IPS DF 6.9 (cell line): ENCODE data around the gene DNAH14.
"Not testable (repeated sequence)": the region's sequence is repeated elsewhere in the genome, so short reads cannot be mapped to it uniquely, and the experiment has no call there.

Experiments
- DNase-seq: peaks from one replicate; pipeline ENCODE4 v3.0.0-alpha.2; 2013; ENCODE audit warnings: low read depth, low spot score
- H3K27ac ChIP-seq: one replicate; pipeline ENCODE4 v1.5.1; 2013; ENCODE audit warnings: low read length, control low read depth
- H3K27me3 ChIP-seq: 2 replicates; pipeline ENCODE4 v1.6.1; 2013; ENCODE audit warnings: mild to moderate bottlenecking, low read length; ENCODE audit not compliant: control insufficient read depth, insufficient read depth
- H3K36me3 ChIP-seq: 2 replicates; pipeline ENCODE4 v1.6.1; 2013; ENCODE audit warnings: low read length; ENCODE audit not compliant: control insufficient read depth, insufficient read depth
- H3K4me1 ChIP-seq: 2 replicates; pipeline ENCODE4 v1.6.1; 2013; ENCODE audit warnings: low read length; ENCODE audit not compliant: control insufficient read depth, insufficient read depth
- H3K4me3 ChIP-seq: 2 replicates; pipeline ENCODE4 v1.5.1; 2013; ENCODE audit warnings: mild to moderate bottlenecking, low read length
- H3K9me3 ChIP-seq: 2 replicates; pipeline ENCODE4 v1.6.1; 2013; ENCODE audit warnings: low read length, inconsistent platforms; ENCODE audit not compliant: control insufficient read depth, insufficient read depth
- WGBS: extraction: QIAGEN DNeasy Blood & Tissue Kit; methylation state at CpG from one replicate; pipeline ENCODE4 v1.1.7; 2013; ENCODE audit warnings: mixed read lengths, missing lambda C conversion rate; ENCODE audit not compliant: insufficient read length, insufficient coverage; 5-methylcytosine and 5-hydroxymethylcytosine counted together

The DNAH14 gene

DNA sequence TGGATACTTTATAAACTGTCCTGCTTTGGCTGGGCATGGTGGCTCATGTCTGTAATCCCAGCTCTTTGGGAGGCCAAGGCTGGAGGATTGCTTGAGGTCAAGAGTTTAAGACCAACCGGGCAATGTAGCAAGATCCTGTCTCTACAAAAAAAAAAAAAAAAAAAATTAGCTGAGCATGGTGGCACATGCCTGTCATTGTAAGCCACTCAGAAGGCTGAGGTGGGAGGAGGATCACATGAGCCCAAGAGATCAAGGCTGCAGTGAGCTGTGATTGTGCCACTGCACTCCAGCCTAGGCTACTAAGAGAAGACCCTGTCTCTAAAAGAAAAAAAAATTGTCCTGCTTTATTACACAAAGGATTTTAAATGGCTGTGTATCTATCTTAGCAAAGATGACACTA is 403.2 kb downstream of the DNAH14 start:
- H3K9me3 ChIP-seq = no peaks in the 10 kb centered on the region
- H3K36me3 ChIP-seq = no peaks in the 10 kb centered on the region
- H3K27ac ChIP-seq = no peak overlapping the region
- no peaks in the 10 kb centered on the region for H3K27me3 ChIP-seq
- no peak overlapping the region for H3K4me3 ChIP-seq
- H3K4me1 ChIP-seq = no peaks in the 10 kb centered on the region
- no CpG with 5 or more reads among the region's 1 CpG for WGBS
- no peak for DNase-seq

DNA sequence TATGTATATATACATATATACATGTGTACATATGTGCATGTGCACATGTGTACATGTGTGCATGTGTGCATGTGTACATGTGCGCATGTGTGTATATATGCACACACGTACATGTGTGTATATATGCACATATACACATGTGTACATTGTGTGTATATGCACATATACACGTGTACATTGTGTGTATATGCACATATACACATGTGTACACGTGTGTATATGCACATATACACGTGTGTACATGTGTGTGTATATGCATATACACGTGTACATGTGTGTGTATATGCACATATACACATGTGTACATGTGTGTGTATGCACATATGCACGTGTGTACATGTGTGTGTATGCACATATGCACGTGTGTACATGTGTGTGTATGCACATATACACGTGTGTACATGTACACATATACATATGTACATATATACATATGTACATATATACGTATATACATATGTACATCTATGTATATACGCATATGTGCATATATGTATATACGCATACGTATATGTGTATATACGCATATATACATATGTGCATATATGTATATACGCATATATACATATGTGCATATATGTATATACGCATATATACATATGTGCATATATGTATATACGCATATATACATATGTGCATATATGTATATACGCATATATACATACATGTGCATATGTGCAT is 405.8 kb downstream of the DNAH14 start:
- H3K27ac ChIP-seq, H3K27me3 ChIP-seq, H3K4me1 ChIP-seq, DNase-seq, H3K36me3 ChIP-seq, H3K4me3 ChIP-seq, H3K9me3 ChIP-seq: not testable (repeated sequence)
- WGBS = no CpG with 5 or more reads among the region's 18 CpGs

DNA sequence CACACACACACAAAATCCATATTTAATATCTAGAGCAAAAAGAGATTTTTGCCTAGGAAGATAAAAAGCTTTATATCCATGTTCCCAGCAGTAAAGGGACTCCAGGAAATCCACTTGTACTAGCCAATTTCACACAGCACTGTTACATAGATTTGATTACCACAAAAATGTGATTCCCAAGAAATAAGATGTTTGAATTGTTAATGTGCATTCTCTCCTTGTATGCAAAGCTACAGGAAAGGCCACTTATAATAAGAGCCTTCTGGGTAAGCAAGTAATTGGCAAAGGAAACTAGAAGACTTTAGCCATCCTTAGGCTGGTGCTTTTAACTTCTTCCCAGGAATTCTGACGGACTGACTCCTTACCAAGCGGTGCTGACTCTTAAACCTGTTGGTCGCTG is 409.1 kb downstream of the DNAH14 start:
- no peaks in the 10 kb centered on the region for H3K36me3 ChIP-seq
- H3K27ac ChIP-seq = no peak overlapping the region
- no peaks in the 10 kb centered on the region for H3K4me1 ChIP-seq
- DNase-seq = no peak
- no peaks in the 10 kb centered on the region for H3K27me3 ChIP-seq
- H3K9me3 ChIP-seq = no peaks in the 10 kb centered on the region
- no CpG with 5 or more reads among the region's 3 CpGs for WGBS
- no peak overlapping the region for H3K4me3 ChIP-seq

DNA sequence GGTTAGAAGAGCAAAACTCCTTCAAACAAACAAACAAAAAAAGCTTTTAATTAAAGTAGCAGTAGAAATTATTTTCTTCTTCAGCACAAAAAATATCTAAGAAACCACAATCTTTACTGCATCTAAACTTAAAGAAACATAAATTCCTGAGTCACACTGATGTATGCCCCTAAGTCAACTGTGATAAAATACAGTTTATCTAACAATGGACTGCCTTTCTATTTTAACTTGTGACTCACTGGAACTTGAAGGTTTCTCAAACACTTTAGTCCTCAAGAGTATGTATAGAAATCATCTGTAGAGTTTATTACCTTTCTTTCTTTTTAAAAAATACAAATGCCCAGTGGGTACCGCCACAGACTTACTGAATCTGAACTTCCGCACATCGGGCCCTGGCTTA is 412.2 kb downstream of the DNAH14 start:
- no peak overlapping the region for H3K27ac ChIP-seq
- no peak for DNase-seq
- no peaks in the 10 kb centered on the region for H3K36me3 ChIP-seq
- no peaks in the 10 kb centered on the region for H3K27me3 ChIP-seq
- no peaks in the 10 kb centered on the region for H3K4me1 ChIP-seq
- no CpG with 5 or more reads among the region's 3 CpGs for WGBS
- H3K9me3 ChIP-seq = no peaks in the 10 kb centered on the region
- no peak overlapping the region for H3K4me3 ChIP-seq

DNA sequence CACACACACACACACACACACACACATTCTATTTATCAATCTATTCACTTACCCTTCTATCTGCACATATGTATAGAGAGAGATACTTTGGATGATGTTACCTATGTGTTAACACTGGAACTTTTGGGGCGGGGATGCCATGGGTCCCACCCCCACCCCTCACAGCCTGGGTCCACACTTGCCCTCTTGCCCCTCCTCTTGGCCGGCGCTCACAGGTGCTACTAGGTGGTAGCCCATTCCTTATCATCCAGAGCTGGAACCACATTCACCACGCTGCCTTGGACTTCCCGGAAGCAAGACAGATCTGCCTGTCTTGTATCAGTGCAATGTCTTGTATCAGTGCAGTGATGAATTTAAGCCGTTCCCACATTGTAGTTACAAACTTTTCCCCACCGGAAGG is 413.2 kb downstream of the DNAH14 start:
- H3K9me3 ChIP-seq = no peaks in the 10 kb centered on the region; the same call in 1 of the 2 replicates
- H3K27me3 ChIP-seq = no peaks in the 10 kb centered on the region
- no peaks in the 10 kb centered on the region for H3K36me3 ChIP-seq
- no CpG with 5 or more reads among the region's 7 CpGs for WGBS
- DNase-seq = no peak
- no peak overlapping the region for H3K27ac ChIP-seq
- no peaks in the 10 kb centered on the region for H3K4me1 ChIP-seq
- H3K4me3 ChIP-seq = no peak overlapping the region

DNA sequence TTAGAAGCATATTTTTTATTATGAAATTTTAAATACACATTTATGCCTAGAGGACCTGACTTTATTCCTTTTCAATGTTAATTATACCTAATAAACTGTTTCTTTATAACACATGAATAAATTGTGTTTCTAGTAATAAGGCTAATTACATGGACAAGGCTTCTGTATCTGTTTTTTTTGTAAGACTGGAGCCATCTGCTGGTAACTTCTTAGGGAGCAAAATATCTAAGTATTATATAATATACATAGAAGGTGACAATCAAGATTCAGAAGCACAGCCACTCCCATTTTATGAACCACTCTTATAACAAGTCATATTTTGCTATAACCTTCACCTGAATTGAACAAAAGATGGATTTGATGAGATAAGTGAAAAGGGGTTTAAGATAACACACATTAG is 414.1 kb downstream of the DNAH14 start:
- Histone ChIP-seq H3K4me3 (no peak overlapping the region), H3K4me1 (no peaks in the 10 kb centered on the region), H3K27ac (no peak overlapping the region), H3K36me3 (no peaks in the 10 kb centered on the region), H3K27me3 (no peaks in the 10 kb centered on the region), H3K9me3 (no peaks in the 10 kb centered on the region; the same call in 1 of the 2 replicates)
- no peak for DNase-seq

DNA sequence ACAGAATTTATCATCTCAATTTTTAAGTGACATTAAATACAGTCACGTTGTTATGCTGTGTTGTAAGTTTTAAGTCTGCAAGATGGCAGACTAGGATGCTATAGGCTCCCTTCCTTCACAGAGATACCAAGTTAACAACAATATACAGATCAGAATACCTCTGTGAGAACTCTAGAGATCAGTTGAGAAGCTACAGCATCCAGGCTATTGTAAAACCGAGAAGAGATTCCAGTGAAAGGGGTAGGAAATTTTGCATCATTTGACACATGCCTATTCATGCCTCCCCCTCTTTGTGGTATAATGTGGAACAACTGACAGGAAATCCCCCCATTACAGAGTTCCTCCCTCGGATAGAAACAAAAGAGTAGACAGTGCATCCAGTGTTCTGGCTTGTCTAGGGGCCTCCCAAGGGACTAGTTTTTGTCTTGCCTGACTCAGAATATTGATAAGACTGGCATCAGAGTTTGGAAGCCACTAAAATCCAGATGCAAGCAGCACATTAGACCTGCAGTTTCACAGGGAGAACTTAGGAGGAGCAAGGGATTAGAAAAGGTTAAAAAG is 417.7 kb downstream of the DNAH14 start:
- DNase-seq = no peak
- no CpG with 5 or more reads among the region's 3 CpGs for WGBS
- Histone ChIP-seq H3K27ac (no peak overlapping the region), H3K9me3 (no peaks in the 10 kb centered on the region; the same call in 1 of the 2 replicates), H3K27me3 (no peaks in the 10 kb centered on the region), H3K4me3 (no peak overlapping the region), H3K4me1 (no peaks in the 10 kb centered on the region), H3K36me3 (no peaks in the 10 kb centered on the region)

DNA sequence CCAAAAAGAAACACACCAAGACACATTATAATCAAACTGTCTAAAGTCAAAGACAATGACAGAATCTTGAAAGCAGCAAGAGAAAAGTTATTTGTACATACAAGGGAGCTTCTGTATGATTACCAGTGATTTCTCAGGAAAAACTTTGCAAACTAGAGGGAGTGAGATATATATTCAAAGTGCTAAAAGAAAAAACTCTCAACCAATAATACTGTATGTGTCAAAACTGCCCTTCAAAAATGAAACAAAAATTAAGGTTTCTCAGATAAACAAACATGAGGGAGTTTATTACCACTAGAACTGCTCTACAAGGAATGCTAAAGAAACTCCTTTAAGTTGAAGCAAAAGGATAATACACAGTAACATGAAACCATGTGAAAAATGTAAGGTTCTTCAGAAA is 418.9 kb downstream of the DNAH14 start:
- H3K4me1 ChIP-seq = no peaks in the 10 kb centered on the region
- no peak overlapping the region for H3K27ac ChIP-seq
- H3K9me3 ChIP-seq = no peaks in the 10 kb centered on the region; the same call in 1 of the 2 replicates
- no peak overlapping the region for H3K4me3 ChIP-seq
- no peaks in the 10 kb centered on the region for H3K36me3 ChIP-seq
- no peak for DNase-seq
- H3K27me3 ChIP-seq = no peaks in the 10 kb centered on the region

DNA sequence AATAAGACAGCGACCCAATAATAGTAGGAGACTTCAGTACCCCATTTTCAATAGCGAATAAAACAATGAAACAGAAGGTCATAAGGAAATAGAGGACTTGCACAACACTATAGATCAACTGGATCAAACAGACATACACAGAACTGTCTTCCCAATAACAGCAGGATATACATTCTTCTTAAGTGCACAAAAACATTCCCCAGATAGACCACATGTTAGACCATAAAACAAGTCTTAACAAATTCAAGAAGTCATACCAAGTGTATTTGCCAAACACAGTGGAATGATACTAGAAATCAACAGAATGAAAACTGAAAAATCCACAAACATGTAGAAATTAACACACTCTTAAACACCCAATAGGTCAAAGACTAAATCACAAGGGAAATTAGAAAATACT is 420.4 kb downstream of the DNAH14 start:
- no peaks in the 10 kb centered on the region for H3K27me3 ChIP-seq
- no peaks in the 10 kb centered on the region; the same call in 1 of the 2 replicates for H3K9me3 ChIP-seq
- H3K27ac ChIP-seq = no peak overlapping the region
- DNase-seq = no peak
- no peaks in the 10 kb centered on the region for H3K4me1 ChIP-seq
- no peaks in the 10 kb centered on the region for H3K36me3 ChIP-seq
- H3K4me3 ChIP-seq = no peak overlapping the region
- no CpG with 5 or more reads among the region's 2 CpGs for WGBS

DNA sequence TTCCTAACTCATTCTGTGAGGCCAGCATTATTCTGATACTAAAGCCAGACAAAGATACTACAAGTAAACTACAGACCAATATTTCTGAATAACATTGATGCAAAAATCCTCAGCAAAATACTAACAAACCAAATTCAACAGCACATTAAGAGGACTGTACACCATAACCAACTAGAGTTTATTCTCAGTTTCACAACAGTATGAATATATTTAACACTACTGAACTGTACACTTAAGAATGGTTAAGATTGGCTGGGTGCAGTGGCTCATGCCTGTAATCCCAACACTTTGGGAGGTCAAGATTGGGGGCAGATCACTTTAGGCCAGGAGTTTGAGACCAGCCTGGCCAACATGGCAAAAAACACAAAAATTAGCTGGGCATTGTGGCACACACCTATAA is 421.4 kb downstream of the DNAH14 start:
- DNase-seq = no peak
- Histone ChIP-seq H3K4me1 (no peaks in the 10 kb centered on the region), H3K9me3 (no peaks in the 10 kb centered on the region; the same call in 1 of the 2 replicates), H3K36me3 (no peaks in the 10 kb centered on the region), H3K27ac (no peak overlapping the region), H3K4me3 (no peak overlapping the region), H3K27me3 (no peaks in the 10 kb centered on the region)

DNA sequence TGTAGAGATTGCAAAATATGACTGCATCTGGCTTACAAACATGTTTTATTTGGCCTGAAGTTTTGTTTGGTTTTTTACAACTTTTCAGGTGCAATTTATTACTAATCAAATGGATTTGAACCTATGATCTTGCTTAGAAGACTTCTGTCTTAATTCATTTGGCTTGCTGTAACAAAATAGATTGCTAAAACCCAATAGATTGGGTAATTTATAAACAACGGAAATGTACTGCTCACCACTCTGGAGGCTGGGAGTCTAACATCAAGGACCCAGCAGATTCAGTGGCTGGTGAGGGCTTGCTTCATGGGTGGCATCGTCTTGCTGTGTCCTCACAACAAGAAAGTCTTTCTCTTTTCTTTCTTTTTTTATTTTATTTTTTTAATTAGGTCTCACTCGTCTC is 425.4 kb downstream of the DNAH14 start:
- Histone ChIP-seq H3K4me3 (no peak overlapping the region), H3K4me1 (no peaks in the 10 kb centered on the region), H3K27ac (no peak overlapping the region), H3K36me3 (no peaks in the 10 kb centered on the region), H3K27me3 (no peaks in the 10 kb centered on the region), H3K9me3 (no peaks in the 10 kb centered on the region)
- no CpG with 5 or more reads among the region's 3 CpGs for WGBS
- DNase-seq = no peak
